Amygdala (tissue), 56 donors: ENCODE data around the gene FARP1.

Experiments
- DNase-seq, 56 donors: peaks; one replicate each; lab custom pipeline; 2025; lab: John Stamatoyannopoulos, UW

FARP1 gene

DNA sequence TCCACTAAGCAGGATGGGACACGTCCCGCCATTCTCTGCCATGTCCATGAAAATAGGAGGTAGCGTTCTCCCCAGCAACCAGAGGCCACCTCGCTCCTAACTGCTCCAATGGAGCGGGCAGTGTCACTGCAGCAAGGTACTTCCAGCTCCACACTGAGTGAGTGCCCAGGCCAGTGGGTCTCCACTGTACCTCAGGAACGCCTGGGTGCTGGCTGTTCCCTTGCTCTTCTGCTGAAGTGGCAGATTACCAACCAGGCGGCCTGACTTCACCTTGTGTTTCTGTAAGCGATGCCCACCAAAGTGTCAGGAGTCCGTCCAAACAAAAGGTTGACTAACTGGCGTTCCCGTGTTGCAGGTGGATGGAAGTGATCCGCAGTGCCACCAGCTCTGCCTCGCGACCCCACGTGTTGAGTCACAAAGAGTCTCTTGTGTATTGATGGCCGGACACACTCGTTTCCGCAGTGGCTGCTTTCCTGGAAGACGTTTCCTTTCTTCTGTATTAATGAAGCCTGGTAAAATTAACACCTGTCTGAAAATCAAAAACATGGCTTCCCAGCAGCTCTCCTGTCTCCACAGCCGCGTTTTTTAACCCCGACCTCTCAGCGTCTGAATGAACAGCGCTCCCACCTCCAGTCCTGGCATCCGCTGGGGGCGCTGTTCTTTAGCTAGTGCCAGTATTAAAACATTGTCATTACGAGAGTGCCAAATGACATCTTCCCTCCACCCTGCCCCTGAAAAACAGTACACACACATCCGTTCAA lies 305.2 kb downstream of the FARP1 start:
- DNase-seq: peak in 38 of 56 donors; percentile 9 to 75 (median 46)

DNA sequence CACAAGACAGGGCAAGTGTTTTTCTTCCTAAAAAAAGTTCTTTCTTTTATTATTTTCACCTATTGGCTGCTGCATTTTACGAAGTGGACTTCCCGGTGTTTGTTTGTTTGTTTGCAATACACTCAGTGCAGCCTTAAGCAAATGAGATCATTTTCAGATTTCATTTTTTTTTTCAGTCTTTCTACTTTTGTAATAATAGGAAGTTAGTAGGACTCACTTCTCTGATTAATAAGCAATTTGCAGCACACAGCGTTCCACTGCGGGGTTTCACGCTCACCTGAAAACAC lies 305.7 kb downstream of the FARP1 start:
- no peak for DNase-seq

DNA sequence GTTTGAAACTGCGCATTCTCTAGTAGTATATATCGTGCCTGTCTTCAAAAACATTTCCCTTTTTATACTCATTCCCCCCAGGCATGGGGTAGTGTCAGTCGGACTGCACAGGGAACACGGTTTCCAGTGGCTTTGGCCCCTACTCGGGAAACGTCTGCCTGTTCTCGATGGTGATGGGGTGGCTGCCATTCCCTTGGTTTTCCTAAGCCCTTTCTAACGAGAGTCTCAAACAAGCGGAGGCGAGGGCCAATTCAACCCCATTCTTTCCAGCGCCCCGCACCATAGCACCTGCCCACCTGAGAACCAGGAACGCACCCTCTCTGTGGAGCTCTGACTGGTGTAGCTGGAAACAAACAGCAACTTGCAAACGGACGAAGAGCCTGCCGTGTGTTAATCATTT lies 306.4 kb downstream of the FARP1 start:
- no peak for DNase-seq

DNA sequence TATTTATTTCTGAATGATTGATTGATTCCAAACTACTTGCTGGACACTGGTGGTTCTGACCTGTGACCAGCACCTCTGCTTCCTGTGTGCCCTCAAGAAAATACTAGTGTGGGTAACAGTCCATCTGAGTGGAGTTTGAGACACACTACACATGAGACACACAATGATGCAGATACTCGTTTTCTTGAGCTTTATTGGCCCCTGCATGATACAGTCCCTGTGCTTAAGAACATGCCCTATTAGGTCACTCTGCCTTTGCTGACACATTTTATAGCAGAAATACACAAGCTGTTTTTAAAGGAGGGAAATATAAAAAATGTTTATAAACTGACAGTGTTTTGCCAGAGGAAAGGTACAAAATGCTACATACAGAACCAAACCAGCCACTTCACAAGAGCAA lies 307.1 kb downstream of the FARP1 start:
- no peak for DNase-seq

DNA sequence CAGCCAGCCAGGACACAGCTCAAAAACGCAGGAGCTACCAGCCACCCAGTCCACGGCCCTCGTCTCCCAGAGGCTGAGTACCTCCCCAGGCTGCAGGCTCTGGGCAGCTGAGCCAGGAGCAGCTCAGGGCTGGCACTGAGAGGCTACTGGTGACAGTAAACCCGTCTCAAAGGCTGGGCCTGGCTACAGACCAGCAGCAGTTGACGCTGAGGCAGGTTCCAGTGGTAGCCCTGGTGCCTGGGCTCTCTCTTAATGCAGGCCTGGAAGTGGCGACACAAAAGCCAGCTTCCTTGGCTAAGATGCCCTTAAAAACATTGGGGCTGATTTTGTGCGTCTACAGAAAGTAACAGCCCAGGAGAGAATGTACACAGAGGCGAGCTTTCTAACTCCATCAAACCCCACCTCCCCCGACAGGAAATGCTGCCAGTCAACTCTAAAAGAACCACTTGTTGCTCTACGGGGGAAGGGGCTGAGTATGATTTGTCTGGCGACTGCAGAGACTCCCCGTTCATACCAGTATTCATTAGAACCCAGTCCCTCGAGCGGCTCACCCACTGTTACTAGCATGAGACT lies 307.7 kb downstream of the FARP1 start:
- DNase-seq: peak in 38 of 56 donors; percentile 19 to 83 (median 42)

DNA sequence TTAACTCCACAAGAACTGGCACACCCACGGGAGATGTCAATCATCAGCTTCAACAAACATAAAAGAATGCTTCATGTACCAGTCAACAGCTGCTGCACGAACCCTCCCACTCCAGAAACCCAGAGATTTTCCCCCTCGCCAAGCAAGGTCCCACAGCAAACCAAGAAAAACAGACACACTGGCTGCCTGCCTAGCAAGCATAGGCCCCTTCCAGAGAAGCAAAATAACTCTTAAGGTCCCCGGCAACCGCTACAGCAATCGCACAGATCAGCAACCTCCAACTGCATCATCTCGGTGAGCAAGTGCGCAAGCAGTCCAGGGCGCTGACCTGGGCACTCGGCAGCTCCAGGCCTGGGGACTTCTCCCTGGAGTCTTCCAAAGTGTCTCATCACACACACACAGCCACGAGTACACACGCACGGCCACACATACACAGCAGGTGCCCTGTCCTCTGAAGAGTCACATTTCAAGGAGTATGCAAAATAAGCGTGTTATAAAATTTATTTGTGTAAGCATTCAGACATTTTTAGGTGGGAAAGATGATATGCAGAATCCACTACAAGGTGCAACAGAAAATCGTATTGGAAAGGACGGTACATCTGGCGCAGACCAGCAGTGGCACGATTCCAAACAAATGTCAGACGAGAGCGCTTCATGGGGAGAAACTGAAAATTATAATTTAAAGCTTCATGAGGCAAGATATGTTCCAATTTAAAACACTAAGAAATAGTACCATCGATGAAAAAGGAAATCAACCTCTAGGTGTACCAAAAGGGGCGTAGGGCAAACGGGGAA lies 309.0 kb downstream of the FARP1 start:
- DNase-seq: peak in 39 of 56 donors; percentile 10 to 76 (median 42)

DNA sequence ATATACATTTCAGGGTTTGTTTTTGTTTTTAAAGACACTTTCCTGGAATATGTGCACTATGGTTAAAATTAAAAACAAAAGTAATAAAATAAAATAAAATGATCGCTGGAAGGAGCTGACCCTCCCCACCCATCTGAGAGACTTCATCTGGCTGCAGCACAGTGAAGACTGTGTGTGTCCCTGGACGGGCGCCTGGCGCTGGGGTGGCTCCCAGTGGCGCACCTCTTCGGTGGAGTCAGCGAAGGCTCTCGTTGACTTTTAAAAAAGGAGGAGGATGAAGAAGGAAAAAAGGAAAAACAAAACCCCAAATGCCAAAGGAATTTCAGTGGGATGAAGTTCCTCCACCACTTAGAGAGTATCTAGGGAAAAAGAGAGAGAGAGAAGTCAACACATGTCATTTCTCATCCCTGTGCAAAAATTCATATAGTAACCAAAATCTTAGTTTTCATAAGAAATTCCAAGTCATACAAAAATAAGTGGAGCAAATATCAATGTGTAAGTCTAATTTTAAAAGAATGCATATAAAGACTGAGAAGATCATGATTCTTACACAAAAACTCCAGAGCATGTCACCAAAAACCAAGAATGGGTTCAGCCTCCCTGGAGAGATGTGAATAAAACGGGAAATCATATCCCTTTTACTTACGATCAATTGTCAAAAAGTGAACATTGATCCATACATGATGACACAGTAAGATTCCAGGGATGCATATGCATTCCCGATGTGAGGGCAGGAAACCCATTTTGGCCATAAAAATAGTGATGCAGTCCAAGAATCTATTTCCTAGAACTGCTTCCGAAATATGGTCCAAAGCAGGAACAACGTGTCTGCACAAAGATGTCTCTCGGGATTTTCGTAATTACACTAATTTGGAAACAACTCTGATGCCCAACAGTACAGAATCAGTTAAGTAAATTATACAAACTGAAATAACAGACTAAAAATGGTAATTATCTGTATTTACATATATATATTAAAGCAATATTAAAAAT lies 310.3 kb downstream of the FARP1 start:
- no peak for DNase-seq

DNA sequence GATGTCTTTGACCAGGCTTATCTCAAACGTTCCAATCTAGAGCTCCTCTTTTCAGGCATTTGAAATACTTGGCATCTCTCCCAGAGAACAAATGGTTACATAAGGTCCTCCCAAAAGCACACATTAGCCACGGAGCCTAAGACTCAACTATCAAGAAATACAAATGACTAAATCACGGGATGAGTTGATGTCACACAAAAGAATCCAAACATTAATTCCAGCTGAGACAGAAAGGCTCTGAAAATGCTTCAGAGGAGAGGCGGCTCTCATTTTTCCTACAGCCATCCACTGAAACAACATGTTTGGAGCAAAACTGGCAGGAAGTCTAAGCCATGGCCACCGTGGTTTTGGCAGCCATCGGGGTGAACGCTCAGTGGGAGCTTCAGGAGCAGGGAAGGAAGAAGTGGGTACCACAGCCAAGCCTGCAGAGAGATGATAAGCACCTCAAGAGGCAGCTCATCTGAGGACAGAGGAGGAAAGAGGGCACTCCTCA lies 311.5 kb downstream of the FARP1 start:
- peak in 4 of 56 donors; percentile 11 to 21 (median 19) for DNase-seq

DNA sequence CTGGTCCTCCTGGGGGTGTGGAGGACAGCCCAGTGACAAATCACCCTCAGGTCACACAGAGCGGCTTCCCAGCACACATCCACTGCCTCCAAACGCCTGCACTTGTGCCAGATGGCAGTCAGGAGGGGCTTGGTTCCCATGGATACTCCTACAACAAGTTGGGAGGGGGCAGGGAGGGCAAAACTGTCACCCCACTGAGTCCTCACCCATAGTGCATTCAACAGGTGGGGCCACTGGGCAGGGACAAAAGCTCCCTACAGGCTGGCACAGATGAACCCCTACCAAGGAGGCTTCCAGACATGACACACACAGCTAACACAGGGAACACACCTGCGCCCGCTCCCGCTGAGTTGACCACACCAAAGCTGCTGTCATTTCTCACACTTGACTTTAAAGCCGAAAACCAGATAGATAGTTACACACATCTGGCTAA lies 313.5 kb downstream of the FARP1 start:
- no peak for DNase-seq

DNA sequence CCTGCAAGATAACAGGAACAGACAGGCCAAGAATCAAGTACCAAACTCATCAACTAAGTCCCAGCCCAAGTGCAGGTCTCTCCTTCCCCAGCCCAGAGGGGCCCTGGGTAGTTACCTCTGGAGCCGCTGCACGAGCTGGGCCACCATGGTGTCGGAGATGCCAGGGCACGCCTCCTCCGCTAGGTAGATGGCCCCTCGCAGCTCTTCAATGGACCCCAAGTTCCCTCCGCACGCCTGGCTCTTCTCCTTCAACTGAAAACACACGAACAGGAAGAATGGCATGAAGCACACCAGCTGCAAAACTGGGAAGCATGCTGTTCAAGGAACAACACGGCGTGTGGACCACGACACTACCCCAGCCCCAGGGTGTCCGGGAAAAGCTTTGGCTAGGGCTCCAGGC lies 314.2 kb downstream of the FARP1 start:
- no peak for DNase-seq

DNA sequence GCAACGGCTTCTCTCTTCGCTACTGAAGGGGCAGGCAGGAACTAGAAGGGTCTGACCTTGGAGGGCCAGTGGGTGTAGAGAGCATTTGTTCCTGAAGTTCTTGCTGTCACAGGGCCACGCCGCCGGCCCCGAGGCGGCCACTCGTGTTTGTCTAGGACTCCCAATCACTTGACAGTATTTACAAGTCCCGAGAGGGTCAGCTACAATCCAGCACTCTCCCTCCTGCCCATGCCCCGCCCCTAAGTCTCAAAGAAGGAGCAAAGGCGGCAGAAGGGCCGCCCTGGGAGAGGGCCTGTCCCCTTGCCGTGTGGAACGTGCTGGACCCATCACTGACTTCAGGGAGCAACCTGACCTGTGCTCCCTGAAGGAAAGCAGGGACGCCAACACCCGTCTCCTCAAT lies 315.5 kb downstream of the FARP1 start:
- no peak for DNase-seq

DNA sequence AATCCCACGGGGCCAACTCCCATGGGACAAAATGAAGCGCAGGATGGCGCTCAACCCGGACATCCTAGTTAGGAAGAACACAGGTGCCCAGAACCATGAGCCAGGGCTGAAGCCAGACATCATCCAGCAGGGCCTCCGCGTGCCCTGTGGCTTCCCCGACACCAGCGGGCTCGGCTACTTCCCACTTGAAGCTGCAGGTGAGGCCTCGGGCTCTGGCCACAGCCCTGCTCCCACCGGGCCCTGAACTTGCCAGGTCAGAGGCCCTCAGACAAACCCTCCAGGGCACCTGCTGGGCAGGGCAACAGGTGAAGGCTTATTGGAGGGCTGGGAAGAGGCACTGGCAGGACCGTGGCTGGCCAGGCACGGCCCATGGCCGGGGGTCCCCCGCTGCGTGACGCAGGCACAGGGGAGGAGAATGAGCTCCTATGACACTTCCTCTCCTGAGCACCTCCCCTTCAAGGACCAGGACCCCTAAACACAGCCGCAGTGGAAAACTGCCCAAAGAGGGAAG lies 316.3 kb downstream of the FARP1 start:
- DNase-seq: no peak

DNA sequence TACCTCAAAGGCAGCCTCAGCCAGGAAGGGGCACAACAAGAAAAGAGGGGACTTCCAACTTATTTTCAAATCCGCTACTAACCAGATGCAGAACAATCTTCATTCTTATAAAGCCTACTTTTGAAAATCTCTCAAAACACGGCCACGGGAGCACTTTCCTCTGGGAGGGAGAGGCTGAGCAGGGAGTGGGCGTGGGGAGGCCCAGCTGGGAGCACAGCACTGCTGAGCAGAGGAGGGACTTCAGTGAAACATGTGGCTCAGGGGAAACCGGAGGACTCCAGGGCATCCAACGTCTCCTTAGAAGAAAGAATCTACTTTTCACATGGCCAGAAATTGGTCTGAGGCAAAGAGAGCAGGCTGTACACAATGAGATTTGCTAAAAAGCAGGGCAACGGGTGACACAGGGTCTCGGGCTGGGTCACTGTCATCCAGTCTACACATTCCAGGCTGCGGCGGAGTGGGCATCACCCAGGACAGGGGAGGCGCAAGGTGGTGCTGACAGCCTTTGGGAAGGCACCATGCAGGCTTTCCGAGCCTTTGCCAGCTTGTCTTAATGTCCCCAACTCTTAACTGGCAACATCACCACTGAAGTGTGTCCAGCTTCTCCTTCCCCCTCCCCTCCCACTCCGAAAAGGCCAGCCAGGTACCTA lies 317.0 kb downstream of the FARP1 start:
- no peak for DNase-seq

DNA sequence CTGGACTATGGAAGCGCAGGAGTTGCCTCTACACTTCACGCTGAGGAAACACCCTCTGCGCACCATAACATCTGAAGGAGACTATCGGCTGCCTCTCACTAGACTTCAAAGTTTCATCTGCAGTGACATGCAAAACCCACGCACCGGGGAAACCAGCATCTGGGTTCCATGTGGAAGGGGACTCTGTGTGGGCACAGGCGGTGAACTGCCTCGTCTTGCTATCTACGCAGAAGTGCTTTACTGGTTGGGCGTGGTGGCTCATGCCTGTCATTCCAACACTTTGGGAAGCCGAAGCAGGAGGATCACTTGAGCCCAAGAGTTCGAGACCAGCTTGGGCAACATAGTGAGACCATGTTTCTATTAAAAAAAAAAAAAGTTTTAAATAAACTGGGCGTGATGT lies 317.6 kb downstream of the FARP1 start:
- peak in 9 of 56 donors; percentile 21 to 58 (median 40) for DNase-seq

DNA sequence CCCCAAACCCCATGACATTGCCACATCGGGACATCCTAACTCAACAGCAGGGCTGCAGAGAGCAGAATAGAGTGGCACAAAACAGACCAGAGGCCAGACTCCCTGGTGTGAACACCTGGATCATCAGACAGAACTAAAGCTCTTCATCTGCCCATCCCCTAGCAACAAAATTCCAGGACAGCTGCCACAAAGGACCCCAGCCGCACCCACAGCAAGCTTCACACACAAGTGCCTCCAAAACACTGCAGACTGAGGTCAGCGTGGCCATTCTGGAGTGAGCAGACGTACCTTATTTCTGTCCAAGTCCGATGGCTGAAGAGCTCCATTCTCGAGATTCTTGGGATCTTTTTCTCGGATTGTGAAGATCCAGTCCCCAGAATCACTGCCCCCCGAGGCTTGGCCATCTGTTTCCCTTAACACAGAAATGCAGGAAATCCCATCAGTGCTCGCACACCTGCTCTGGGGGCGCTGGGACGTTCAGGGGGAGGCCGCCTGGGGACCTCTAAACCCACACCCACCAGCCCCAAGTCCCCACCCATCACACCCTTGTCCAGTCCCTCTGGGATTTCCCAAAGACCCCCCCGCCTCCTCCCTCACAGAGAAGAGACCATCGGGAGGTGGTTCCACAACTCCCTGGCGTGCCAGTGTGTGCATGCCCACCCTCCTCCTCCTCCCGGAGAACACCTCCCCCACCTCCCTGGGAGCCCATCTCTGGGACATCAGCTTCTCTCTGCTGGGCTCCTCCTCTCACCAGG lies 318.8 kb downstream of the FARP1 start:
- DNase-seq: no peak

DNA sequence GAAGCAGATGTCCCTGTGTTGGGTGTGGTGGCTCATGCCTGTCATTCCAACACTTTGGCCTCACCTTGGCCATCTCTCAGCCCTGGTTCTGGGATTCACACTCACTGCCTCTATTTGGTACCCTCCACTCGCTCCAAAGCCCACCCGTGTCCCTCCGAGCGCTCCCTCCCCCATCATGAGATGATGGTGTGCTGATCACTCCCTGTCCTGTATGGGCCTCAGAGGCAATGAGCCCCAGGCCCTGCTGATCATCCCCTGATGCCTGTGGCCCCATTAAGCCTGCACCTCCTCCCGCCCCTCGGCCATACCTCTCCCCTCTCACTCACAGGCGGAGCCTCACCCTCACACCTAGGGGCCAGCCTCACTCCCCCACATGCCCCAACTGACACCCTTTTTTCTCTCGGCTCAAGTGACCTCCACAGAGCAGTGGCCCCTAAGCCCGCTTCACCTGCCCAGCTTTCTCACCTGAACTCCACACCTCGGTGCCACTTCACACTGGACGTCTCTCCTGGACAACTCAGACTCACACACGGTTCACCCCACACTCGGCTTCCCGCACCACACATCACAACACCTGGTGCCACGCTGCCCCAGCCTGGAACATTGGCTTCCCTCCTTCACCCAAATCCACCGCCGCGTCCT lies 319.5 kb downstream of the FARP1 start:
- DNase-seq: no peak

DNA sequence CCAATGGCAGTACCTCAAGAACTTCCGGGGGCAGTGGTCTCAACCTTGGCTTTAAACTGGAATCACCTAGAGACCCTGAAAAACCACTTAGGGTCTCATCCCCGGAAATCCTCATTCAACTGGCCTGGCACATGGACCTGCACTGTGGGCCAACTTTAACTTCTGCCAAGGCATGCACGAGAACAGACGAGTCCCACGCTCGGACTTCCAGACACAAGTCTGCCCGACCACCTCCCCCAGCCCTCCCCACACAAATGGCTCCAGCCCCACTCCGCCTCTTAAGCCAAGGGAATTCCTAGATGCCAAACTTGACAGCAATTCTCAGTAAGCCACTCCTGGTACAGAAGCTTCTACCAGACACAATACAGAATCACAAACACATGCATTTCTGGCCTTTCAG lies 320.1 kb downstream of the FARP1 start:
- peak in 5 of 56 donors; percentile 10 to 31 (median 25) for DNase-seq

DNA sequence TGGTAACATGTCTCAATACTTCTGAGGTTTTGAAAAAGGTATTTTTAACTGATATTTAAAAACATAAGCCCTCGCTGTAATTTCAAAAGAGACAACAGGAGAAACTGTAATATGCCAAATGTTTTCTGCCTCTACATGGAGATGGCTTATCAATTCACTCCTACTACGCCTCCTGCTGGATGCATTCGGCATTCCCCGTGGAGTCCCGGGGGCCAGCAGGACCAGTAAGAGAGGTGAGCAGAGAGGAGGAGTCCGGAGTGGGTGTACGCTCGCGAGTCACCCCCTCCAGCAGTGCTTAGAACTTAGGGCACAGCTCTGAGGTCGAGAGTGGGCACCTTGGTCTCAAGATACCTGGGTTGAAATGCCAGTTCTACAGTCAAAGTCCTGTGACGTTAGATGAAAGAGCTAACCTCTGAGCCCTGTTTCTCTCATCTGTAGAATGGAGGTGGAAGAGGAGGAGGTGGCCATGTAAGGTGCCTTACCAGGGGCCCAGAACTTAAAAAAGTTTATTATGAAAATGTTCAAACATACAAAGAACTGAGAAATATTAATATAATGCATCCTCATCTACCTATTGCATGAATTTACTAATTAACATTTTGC lies 323.8 kb downstream of the FARP1 start:
- peak in 2 of 56 donors; percentile 14 to 21 for DNase-seq
